Measurements from ENCODE around the gene PIGO.

DNA sequence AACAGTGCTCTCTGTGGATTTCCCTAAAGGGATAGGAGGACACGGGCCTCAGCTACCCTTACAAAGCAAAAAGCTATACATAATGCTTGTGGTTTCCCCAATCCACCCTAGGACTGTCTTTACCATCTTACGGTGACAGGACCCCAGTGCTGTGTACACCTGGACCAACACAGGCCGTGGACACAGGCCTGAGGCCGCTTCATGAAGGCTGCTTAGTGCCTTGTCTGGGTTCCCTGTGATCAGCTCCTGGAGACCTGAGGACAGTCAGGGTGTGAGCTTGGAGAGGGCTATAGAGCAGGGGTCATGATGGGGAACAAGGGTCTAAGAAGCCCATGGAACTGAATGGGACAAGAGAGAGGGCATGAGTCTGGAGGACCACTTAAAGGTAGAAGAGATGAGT is 19.5 kb downstream of the PIGO start:
- TF ChIP-seq, protein P1, sequence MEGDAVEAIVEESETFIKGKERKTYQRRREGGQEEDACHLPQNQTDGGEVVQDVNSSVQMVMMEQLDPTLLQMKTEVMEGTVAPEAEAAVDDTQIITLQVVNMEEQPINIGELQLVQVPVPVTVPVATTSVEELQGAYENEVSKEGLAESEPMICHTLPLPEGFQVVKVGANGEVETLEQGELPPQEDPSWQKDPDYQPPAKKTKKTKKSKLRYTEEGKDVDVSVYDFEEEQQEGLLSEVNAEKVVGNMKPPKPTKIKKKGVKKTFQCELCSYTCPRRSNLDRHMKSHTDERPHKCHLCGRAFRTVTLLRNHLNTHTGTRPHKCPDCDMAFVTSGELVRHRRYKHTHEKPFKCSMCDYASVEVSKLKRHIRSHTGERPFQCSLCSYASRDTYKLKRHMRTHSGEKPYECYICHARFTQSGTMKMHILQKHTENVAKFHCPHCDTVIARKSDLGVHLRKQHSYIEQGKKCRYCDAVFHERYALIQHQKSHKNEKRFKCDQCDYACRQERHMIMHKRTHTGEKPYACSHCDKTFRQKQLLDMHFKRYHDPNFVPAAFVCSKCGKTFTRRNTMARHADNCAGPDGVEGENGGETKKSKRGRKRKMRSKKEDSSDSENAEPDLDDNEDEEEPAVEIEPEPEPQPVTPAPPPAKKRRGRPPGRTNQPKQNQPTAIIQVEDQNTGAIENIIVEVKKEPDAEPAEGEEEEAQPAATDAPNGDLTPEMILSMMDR (conservative IDR thresholded peaks at IDR 0.05): no peak
- TF ChIP-seq ZFX (IDR thresholded peaks at IDR 0.05): no peak
